DOHH2 (cell line): ENCODE results near the gene AIG1.
"Not testable (repeated sequence)": the region's sequence is repeated elsewhere in the genome, so short reads cannot be mapped to it uniquely, and the experiment has no call there.

ENCODE experiments used
- H3F3A ChIP-seq: fragments of 200-600 bp; sonication (generic), shearing (Covaris generic); 2 replicates; pipeline ENCODE4 v1.6.0; 2016; ENCODE audit warnings: antibody characterized with exemption, mild to moderate bottlenecking; ENCODE audit not compliant: control insufficient read depth, insufficient read depth
- H3K27ac ChIP-seq: fragments of 200-600 bp; sonication (generic); 2 replicates; pipeline ENCODE4 v1.5.1; 2014; ENCODE audit warnings: low read depth, mild to moderate bottlenecking, low read length, moderate library complexity
- H3K27me3 ChIP-seq: fragments of 200-600 bp; sonication (generic); 2 replicates; pipeline ENCODE4 v1.6.1; 2014; ENCODE audit warnings: mild to moderate bottlenecking, low read length, mixed read lengths; ENCODE audit not compliant: control insufficient read depth
- H3K36me3 ChIP-seq: fragments of 200-600 bp; sonication (generic); 2 replicates; pipeline ENCODE4 v1.6.1; 2014; ENCODE audit warnings: mild to moderate bottlenecking, low read length, moderate library complexity, mixed read lengths; ENCODE audit not compliant: control insufficient read depth
- H3K4me1 ChIP-seq: fragments of 200-600 bp; sonication (generic); 2 replicates; pipeline ENCODE4 v1.6.1; 2014; ENCODE audit warnings: mild to moderate bottlenecking, low read length, mixed read lengths; ENCODE audit not compliant: control insufficient read depth
- H3K4me2 ChIP-seq: fragments of 200-600 bp; sonication (generic); 2 replicates; pipeline ENCODE4 v1.6.0; 2014; ENCODE audit warnings: mild to moderate bottlenecking, low read length, moderate library complexity
- H3K4me3 ChIP-seq: fragments of 200-600 bp; sonication (generic); 2 replicates; pipeline ENCODE4 v1.5.1; 2014; ENCODE audit warnings: mild to moderate bottlenecking, low read length, mixed read lengths
- H3K79me2 ChIP-seq: fragments of 200-600 bp; sonication (generic); 2 replicates; pipeline ENCODE4 v1.6.1; 2014; ENCODE audit warnings: mild to moderate bottlenecking, low read length, mixed read lengths; ENCODE audit not compliant: control insufficient read depth
- H3K9me2 ChIP-seq: fragments of 200-600 bp; sonication (generic); replicated peaks from 2 replicates; pipeline ENCODE4 v1.6.1; 2014; ENCODE audit warnings: mild to moderate bottlenecking, low read length, mixed read lengths; ENCODE audit not compliant: control insufficient read depth
- H3K9me3 ChIP-seq: fragments of 200-600 bp; sonication (generic); 2 replicates; pipeline ENCODE4 v1.6.1; 2014; ENCODE audit warnings: antibody characterized with exemption, low read length, mixed read lengths; ENCODE audit not compliant: control insufficient read depth, insufficient read depth
- H4K20me1 ChIP-seq: fragments of 200-600 bp; sonication (generic); 2 replicates; pipeline ENCODE4 v1.6.0; 2014; ENCODE audit warnings: low read depth, mild to moderate bottlenecking, antibody characterized with exemption, low read length, moderate library complexity; ENCODE audit not compliant: control insufficient read depth, insufficient read depth
- EZH2phosphoT487 ChIP-seq: fragments of 200-600 bp; sonication (generic); IDR thresholded peaks from 2 replicates; pipeline ENCODE4 v1.6.1; 2017; ENCODE audit warnings: borderline replicate concordance, mild to moderate bottlenecking, antibody characterized with exemption, low read length, moderate library complexity, mixed read lengths
- TF ChIP-seq, protein P1 (sequence below): fragments of 200-600 bp; sonication (generic); IDR thresholded peaks from one replicate; pipeline ENCODE4 v1.5.1; 2014; ENCODE audit warnings: antibody characterized with exemption, mild to moderate bottlenecking, low read depth, low read length; ENCODE audit not compliant: poor library complexity, severe bottlenecking

AIG1 gene

DNA sequence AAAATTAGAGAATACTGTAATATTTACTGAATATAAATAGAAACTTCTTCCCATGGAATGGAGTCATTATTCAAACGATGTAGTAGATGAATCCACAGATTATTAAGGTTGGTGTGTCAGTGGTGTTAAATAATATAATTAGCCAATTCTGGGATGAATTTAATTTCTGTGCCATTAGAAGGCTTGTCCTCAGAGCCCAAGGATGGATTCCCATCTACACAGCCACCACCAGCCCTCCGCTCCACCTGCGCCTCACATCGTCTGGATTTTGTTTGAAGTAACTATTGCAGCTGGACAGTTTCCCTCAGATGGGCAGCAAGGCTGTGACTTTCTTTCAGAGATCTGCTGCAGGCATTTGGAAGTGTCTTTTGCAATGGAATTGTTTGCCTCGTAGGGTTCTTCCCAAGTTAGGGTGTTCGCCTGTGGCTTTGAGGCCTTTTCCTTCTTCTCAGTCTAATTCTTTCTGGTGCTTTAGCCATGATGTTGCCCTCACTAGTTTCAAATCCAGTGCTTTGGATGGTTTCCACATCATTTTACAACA lies 104.7 kb downstream of the AIG1 start:
- H3K79me2 ChIP-seq, result no peaks in the 10 kb centered on the region
- no peaks in the 10 kb centered on the region for H4K20me1 ChIP-seq
- no peak overlapping the region for H3K4me2 ChIP-seq
- no peaks in the 10 kb centered on the region for H3K27me3 ChIP-seq
- no peak overlapping the region for H3K27ac ChIP-seq
- H3K4me3 ChIP-seq, result no peak overlapping the region
- no peaks in the 10 kb centered on the region for H3K4me1 ChIP-seq
- H3K36me3 ChIP-seq, result no peaks in the 10 kb centered on the region
- H3K9me2 ChIP-seq, result no peaks in the 10 kb centered on the region
- no peak for TF ChIP-seq EZH2phosphoT487
- TF ChIP-seq, protein P1, sequence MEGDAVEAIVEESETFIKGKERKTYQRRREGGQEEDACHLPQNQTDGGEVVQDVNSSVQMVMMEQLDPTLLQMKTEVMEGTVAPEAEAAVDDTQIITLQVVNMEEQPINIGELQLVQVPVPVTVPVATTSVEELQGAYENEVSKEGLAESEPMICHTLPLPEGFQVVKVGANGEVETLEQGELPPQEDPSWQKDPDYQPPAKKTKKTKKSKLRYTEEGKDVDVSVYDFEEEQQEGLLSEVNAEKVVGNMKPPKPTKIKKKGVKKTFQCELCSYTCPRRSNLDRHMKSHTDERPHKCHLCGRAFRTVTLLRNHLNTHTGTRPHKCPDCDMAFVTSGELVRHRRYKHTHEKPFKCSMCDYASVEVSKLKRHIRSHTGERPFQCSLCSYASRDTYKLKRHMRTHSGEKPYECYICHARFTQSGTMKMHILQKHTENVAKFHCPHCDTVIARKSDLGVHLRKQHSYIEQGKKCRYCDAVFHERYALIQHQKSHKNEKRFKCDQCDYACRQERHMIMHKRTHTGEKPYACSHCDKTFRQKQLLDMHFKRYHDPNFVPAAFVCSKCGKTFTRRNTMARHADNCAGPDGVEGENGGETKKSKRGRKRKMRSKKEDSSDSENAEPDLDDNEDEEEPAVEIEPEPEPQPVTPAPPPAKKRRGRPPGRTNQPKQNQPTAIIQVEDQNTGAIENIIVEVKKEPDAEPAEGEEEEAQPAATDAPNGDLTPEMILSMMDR, result no peak
- H3K9me3 ChIP-seq, result no peaks in the 10 kb centered on the region
- H3F3A ChIP-seq, result no peaks in the 10 kb centered on the region

DNA sequence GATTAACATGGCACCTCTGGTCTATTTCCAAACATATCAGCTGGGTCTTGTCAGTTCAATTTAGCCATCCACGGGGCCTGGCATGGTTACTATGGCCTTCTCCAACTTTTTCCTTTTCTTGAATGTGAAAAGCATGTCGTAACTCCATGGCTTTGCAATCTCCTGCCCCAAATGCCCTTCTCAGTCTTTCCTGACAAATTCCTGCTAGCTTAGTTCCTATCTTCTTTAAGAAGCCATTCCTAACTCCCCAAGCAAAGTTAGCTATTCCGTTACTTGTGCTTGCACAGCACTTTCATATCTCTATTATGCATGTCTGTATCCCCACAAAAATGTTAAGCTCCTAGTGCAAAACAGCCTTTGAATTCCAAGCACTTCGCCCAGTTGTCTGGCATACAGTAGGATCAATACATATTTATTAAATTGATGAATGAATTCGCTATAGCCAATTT lies 105.6 kb downstream of the AIG1 start:
- H3K4me1 ChIP-seq, result no peaks in the 10 kb centered on the region
- no peaks in the 10 kb centered on the region for H3K9me2 ChIP-seq
- TF ChIP-seq, protein P1, result no peak
- no peak for TF ChIP-seq EZH2phosphoT487
- H3K36me3 ChIP-seq, result no peaks in the 10 kb centered on the region
- H3K27me3 ChIP-seq, result no peaks in the 10 kb centered on the region
- H3K4me2 ChIP-seq, result no peak overlapping the region
- no peaks in the 10 kb centered on the region for H3K79me2 ChIP-seq
- H4K20me1 ChIP-seq, result no peaks in the 10 kb centered on the region
- H3K4me3 ChIP-seq, result no peak overlapping the region
- no peak overlapping the region for H3K27ac ChIP-seq
- no peaks in the 10 kb centered on the region for H3F3A ChIP-seq
- H3K9me3 ChIP-seq, result no peaks in the 10 kb centered on the region

DNA sequence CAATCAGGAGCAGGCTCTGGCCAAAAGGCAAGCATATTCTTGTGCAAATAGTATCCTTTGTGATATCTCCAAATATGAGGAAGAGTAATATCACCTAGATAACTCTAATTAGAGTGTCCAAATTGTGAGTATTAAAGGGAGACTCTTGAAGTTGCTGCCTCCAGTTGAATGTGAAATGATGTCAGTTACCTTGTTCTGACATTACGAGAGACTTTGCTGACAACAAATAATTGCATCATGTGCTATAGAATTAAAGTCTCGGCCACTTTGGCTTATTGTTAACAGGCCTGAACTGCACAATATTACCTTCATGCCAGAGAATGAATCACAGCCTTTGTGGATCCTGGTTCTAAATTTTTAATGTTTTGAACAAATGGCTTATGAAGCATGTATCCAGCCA lies 106.5 kb downstream of the AIG1 start:
- Histone ChIP-seq H3K27ac (no peak overlapping the region), H3K4me2 (no peak overlapping the region), H3K9me2 (no peaks in the 10 kb centered on the region), H3K4me1 (no peaks in the 10 kb centered on the region), H3F3A (no peaks in the 10 kb centered on the region), H4K20me1 (no peaks in the 10 kb centered on the region), H3K27me3 (no peaks in the 10 kb centered on the region), H3K79me2 (no peaks in the 10 kb centered on the region), H3K4me3 (no peak overlapping the region), H3K9me3 (no peaks in the 10 kb centered on the region), H3K36me3 (no peaks in the 10 kb centered on the region)
- TF ChIP-seq, protein P1, result no peak
- TF ChIP-seq EZH2phosphoT487, result no peak

DNA sequence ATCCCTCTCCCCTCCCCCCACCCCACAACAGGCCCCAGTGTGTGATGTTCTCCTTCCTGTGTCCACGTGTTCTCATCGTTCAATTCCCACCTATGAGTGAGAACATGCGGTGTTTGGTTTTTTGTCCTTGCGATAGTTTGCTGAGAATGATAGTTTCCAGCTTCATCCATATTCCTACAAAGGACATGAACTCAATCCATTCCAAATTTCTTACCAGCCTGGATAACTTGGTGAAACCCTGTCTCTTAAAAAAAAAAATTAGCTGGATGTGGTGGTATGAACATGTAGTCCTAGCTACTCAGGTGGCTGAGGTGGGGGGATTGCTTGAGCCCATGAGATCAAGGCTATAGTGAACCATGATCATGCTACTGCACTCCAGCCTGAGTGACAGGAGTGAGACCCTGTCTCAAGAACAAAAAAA lies 107.7 kb downstream of the AIG1 start:
- not testable (repeated sequence) for H3K4me2 ChIP-seq, H3K79me2 ChIP-seq

More for the DNA sequence above, 107.7 kb downstream of the AIG1 start:
- H3K27me3 ChIP-seq, H3K4me3 ChIP-seq, H4K20me1 ChIP-seq, H3F3A ChIP-seq, H3K4me1 ChIP-seq, H3K9me2 ChIP-seq, H3K27ac ChIP-seq, H3K9me3 ChIP-seq, H3K36me3 ChIP-seq: not testable (repeated sequence)
